ENCODE data around the gene ESPNL.

The ESPNL gene

GRCh38 chr2:238124488-238125126 is 24.5 kb downstream of the ESPNL start:
- no peaks in the 10 kb centered on the region for H3K9me3 ChIP-seq (ENCODE audit: control extremely low read depth in 1 of 5, control insufficient read depth in 4 of 5, insufficient read depth in 2 of 5, low read depth in 1 of 5, low read length in 4 of 5)

GRCh38 chr2:238125127-238125885 is 25.2 kb downstream of the ESPNL start:
- Histone ChIP-seq H3K27ac (ENCODE audit: insufficient read depth in 1 of 2, low read depth in 1 of 2, low read length in 2 of 2, poor library complexity in 1 of 2, severe bottlenecking in 2 of 2) (no peak overlapping the region), H3K4me1 (ENCODE audit: control extremely low read depth in 1 of 4, control insufficient read depth in 4 of 4, insufficient read depth in 4 of 4, low read length in 3 of 4) (peaks cover 0 to 2% (median 0%) of the 10 kb centered on the region in 4 experiments), H3K36me3 (ENCODE audit: control insufficient read depth in 4 of 4, insufficient read depth in 4 of 4, low read length in 3 of 4) (no peaks in the 10 kb centered on the region), H3K9me3 (ENCODE audit: control extremely low read depth in 1 of 5, control insufficient read depth in 4 of 5, insufficient read depth in 2 of 5, low read depth in 1 of 5, low read length in 4 of 5) (no peaks in the 10 kb centered on the region), H3K4me3 (ENCODE audit: control insufficient read depth in 1 of 7, extremely low read depth in 1 of 7, insufficient read depth in 4 of 7, low read depth in 2 of 7, low read length in 6 of 7) (no peak overlapping the region), H3K27me3 (replicated peaks in 2 of 5; ENCODE audit: control insufficient read depth in 4 of 5, insufficient read depth in 5 of 5, low read length in 4 of 5) (peaks cover 0 to 2% (median 0%) of the 10 kb centered on the region in 5 experiments)
- ChIA-PET POLR2A (no interaction called here), CTCF (interaction anchor here (0.7 kb wide), 1 partner anchor 80 kb away, joined by 3 read pairs; no protein-coding TSS in a partner anchor)
- DNase-seq, result no peak
- 97% methylated on average over 14 of the region's 20 CpGs for WGBS (ENCODE audit: insufficient coverage)

More at GRCh38 chr2:238124488-238125126, 24.5 kb downstream of the ESPNL start:
- Histone ChIP-seq H3K4me1 (ENCODE audit: control extremely low read depth in 1 of 4, control insufficient read depth in 4 of 4, insufficient read depth in 4 of 4, low read length in 3 of 4) (peaks cover 0 to 2% (median 0%) of the 10 kb centered on the region in 4 experiments), H3K27ac (ENCODE audit: insufficient read depth in 1 of 2, low read depth in 1 of 2, low read length in 2 of 2, poor library complexity in 1 of 2, severe bottlenecking in 2 of 2) (no peak overlapping the region), H3K36me3 (ENCODE audit: control insufficient read depth in 4 of 4, insufficient read depth in 4 of 4, low read length in 3 of 4) (no peaks in the 10 kb centered on the region), H3K27me3 (replicated peaks in 2 of 5; ENCODE audit: control insufficient read depth in 4 of 5, insufficient read depth in 5 of 5, low read length in 4 of 5) (peaks cover 0 to 8% (median 0%) of the 10 kb centered on the region in 5 experiments), H3K4me3 (ENCODE audit: control insufficient read depth in 1 of 7, extremely low read depth in 1 of 7, insufficient read depth in 4 of 7, low read depth in 2 of 7, low read length in 6 of 7) (no peak overlapping the region)
- no peak for DNase-seq
- 95% methylated on average over 16 of the region's 19 CpGs for WGBS (ENCODE audit: insufficient coverage)
- POLR2A ChIA-PET, result no interaction called here
- CTCF ChIA-PET, result interaction anchor here (0.7 kb wide), 1 partner anchor 79 kb away, joined by 3 read pairs; no protein-coding TSS in a partner anchor

GRCh38 chr2:238126338-238126737 is 26.2 kb downstream of the ESPNL start:
- Histone ChIP-seq H3K4me1 (ENCODE audit: control extremely low read depth in 1 of 4, control insufficient read depth in 4 of 4, insufficient read depth in 4 of 4, low read length in 3 of 4) (peaks cover 0 to 2% (median 0%) of the 10 kb centered on the region in 4 experiments), H3K27ac (ENCODE audit: insufficient read depth in 1 of 2, low read depth in 1 of 2, low read length in 2 of 2, poor library complexity in 1 of 2, severe bottlenecking in 2 of 2) (no peak overlapping the region), H3K27me3 (replicated peaks in 2 of 5; ENCODE audit: control insufficient read depth in 4 of 5, insufficient read depth in 5 of 5, low read length in 4 of 5) (peaks cover 0 to 2% (median 0%) of the 10 kb centered on the region in 5 experiments), H3K36me3 (ENCODE audit: control insufficient read depth in 4 of 4, insufficient read depth in 4 of 4, low read length in 3 of 4) (no peaks in the 10 kb centered on the region), H3K9me3 (ENCODE audit: control extremely low read depth in 1 of 5, control insufficient read depth in 4 of 5, insufficient read depth in 2 of 5, low read depth in 1 of 5, low read length in 4 of 5) (no peaks in the 10 kb centered on the region), H3K4me3 (ENCODE audit: control insufficient read depth in 1 of 7, extremely low read depth in 1 of 7, insufficient read depth in 4 of 7, low read depth in 2 of 7, low read length in 6 of 7) (no peak overlapping the region)
- 100% methylated on average over 2 of the region's 2 CpGs for WGBS (ENCODE audit: insufficient coverage)
- ChIA-PET CTCF (no interaction called here), POLR2A (no interaction called here)
- DNase-seq, result peak in 1 of 3 donors; percentile 25

- CTCF ChIA-PET, result interaction anchor here (1.0 kb wide), 2 partner anchors 11 to 157 kb away, joined by 3 to 4 read pairs; no protein-coding TSS in a partner anchor
- Histone ChIP-seq H3K36me3 (ENCODE audit: control insufficient read depth in 4 of 4, insufficient read depth in 4 of 4, low read length in 3 of 4) (no peaks in the 10 kb centered on the region), H3K27me3 (replicated peaks in 2 of 5; ENCODE audit: control insufficient read depth in 4 of 5, insufficient read depth in 5 of 5, low read length in 4 of 5) (peaks cover 0 to 2% (median 0%) of the 10 kb centered on the region in 5 experiments), H3K9me3 (ENCODE audit: control extremely low read depth in 1 of 5, control insufficient read depth in 4 of 5, insufficient read depth in 2 of 5, low read depth in 1 of 5, low read length in 4 of 5) (no peaks in the 10 kb centered on the region), H3K4me1 (ENCODE audit: control extremely low read depth in 1 of 4, control insufficient read depth in 4 of 4, insufficient read depth in 4 of 4, low read length in 3 of 4) (peaks cover 0 to 2% (median 0%) of the 10 kb centered on the region in 4 experiments), H3K4me3 (ENCODE audit: control insufficient read depth in 1 of 7, extremely low read depth in 1 of 7, insufficient read depth in 4 of 7, low read depth in 2 of 7, low read length in 6 of 7) (no peak overlapping the region), H3K27ac (ENCODE audit: insufficient read depth in 1 of 2, low read depth in 1 of 2, low read length in 2 of 2, poor library complexity in 1 of 2, severe bottlenecking in 2 of 2) (no peak overlapping the region)
- peak in 1 of 3 donors; percentile 48 for DNase-seq
- WGBS (ENCODE audit: insufficient coverage), result 93% methylated on average over 2 of the region's 2 CpGs
- POLR2A ChIA-PET, result no interaction called here
Observed at GRCh38 chr2:238126775-238127164, 26.6 kb downstream of the ESPNL start.

GRCh38 chr2:238127165-238128060 is 27.3 kb downstream of the ESPNL start:
- DNase-seq, result peak in 2 of 3 donors; percentile 29 to 49
- POLR2A ChIA-PET, result no interaction called here
- CTCF ChIA-PET, result interaction anchor here (1.0 kb wide), 3 partner anchors 10 to 158 kb away, joined by 3 to 4 read pairs (median 3); no protein-coding TSS in a partner anchor
- H3K27ac ChIP-seq (ENCODE audit: insufficient read depth in 1 of 2, low read depth in 1 of 2, low read length in 2 of 2, poor library complexity in 1 of 2, severe bottlenecking in 2 of 2), result no peak overlapping the region
- no peaks in the 10 kb centered on the region for H3K9me3 ChIP-seq (ENCODE audit: control extremely low read depth in 1 of 5, control insufficient read depth in 4 of 5, insufficient read depth in 2 of 5, low read depth in 1 of 5, low read length in 4 of 5)
- H3K36me3 ChIP-seq (ENCODE audit: control insufficient read depth in 4 of 4, insufficient read depth in 4 of 4, low read length in 3 of 4), result no peaks in the 10 kb centered on the region
- 66% methylated on average over 18 of the region's 36 CpGs for WGBS (ENCODE audit: insufficient coverage)
- H3K27me3 ChIP-seq (replicated peaks in 2 of 5; ENCODE audit: control insufficient read depth in 4 of 5, insufficient read depth in 5 of 5, low read length in 4 of 5), result peaks cover 0 to 2% (median 0%) of the 10 kb centered on the region in 5 experiments
- H3K4me3 ChIP-seq (ENCODE audit: control insufficient read depth in 1 of 7, extremely low read depth in 1 of 7, insufficient read depth in 4 of 7, low read depth in 2 of 7, low read length in 6 of 7), result peak overlapping the region in 1 of 7 experiments; percentile 19
- peaks cover 0 to 2% (median 0%) of the 10 kb centered on the region in 4 experiments for H3K4me1 ChIP-seq (ENCODE audit: control extremely low read depth in 1 of 4, control insufficient read depth in 4 of 4, insufficient read depth in 4 of 4, low read length in 3 of 4)

- 90% methylated on average over 22 of the region's 22 CpGs for WGBS (ENCODE audit: insufficient coverage)
Observed at GRCh38 chr2:238128061-238128440, 27.9 kb downstream of the ESPNL start.

More at GRCh38 chr2:238128061-238128440, 27.9 kb downstream of the ESPNL start:
- CTCF ChIA-PET, result interaction anchor here (1.0 kb wide), 1 partner anchor 12 kb away, joined by 3 read pairs; no protein-coding TSS in a partner anchor
- Histone ChIP-seq H3K27ac (ENCODE audit: insufficient read depth in 1 of 2, low read depth in 1 of 2, low read length in 2 of 2, poor library complexity in 1 of 2, severe bottlenecking in 2 of 2) (no peak overlapping the region), H3K36me3 (ENCODE audit: control insufficient read depth in 4 of 4, insufficient read depth in 4 of 4, low read length in 3 of 4) (no peaks in the 10 kb centered on the region), H3K27me3 (replicated peaks in 2 of 5; ENCODE audit: control insufficient read depth in 4 of 5, insufficient read depth in 5 of 5, low read length in 4 of 5) (peaks cover 0 to 2% (median 0%) of the 10 kb centered on the region in 5 experiments), H3K4me3 (ENCODE audit: control insufficient read depth in 1 of 7, extremely low read depth in 1 of 7, insufficient read depth in 4 of 7, low read depth in 2 of 7, low read length in 6 of 7) (no peak overlapping the region), H3K9me3 (ENCODE audit: control extremely low read depth in 1 of 5, control insufficient read depth in 4 of 5, insufficient read depth in 2 of 5, low read depth in 1 of 5, low read length in 4 of 5) (no peaks in the 10 kb centered on the region), H3K4me1 (ENCODE audit: control extremely low read depth in 1 of 4, control insufficient read depth in 4 of 4, insufficient read depth in 4 of 4, low read length in 3 of 4) (peaks cover 0 to 2% (median 0%) of the 10 kb centered on the region in 4 experiments)
- DNase-seq, result no peak
- POLR2A ChIA-PET, result no interaction called here

All from common myeloid progenitor, CD34-positive (primary cell).